ENCODE measurements around the gene PITPNM3.

The PITPNM3 gene

GRCh38 chr17:6551869-6552531 is 4.4 kb downstream of the PITPNM3 start:
- DNase-seq (ENCODE audit: low read depth, low spot score): no peak

DNA sequence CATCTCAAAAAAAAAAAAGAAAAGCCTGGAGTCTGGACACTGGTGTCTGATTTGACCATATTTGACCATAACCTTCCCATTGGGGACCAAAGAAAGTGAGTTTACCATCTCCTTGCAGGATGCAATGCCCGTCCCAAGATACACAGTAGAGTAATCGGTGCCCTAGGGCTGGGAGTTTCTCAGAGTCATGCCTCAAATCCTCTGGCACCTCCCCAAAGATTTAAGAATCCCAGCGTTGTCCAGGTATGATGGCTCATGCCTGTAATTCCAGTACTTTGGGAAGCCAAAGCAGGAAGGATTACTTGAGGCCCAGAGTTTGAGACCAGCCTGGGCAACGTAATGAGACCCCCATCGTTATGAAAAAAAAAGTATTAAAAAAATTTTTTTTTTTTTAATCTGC is 5.0 kb downstream of the PITPNM3 start:
- no peak for DNase-seq (ENCODE audit: low read depth, low spot score)

DNA sequence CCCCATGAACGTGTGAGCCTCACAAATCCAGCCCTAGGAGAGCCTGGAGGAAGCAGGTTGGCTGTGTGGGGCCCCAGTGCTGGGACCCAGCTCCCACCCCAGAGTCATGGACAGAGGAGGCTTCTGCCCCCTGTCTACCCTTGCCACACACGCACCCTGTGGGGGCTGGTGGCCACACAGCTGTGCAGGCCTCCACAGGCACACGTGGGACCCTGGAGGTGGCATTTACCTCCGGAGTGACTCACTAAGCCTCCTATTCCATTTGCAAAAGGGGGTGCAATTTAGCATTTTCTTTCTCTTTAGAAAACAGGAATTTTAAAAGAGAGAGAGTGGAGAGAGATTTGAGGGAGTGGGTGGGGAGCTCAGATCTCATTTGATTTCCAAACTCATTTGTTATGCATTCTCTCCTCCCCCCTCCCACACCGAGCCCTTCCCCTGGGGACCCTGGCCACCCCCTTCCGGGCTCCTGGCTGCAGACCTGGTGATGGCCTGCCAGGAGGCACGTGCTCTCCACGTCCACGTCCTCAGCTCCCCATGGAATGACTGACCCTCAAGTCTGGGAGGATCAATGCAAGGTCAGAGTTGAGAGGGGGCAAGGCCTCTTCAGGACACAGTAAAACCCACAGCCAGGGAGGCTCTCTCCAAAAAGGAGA is 6.8 kb downstream of the PITPNM3 start:
- no peak for DNase-seq (ENCODE audit: low read depth, low spot score)

- DNase-seq (ENCODE audit: low read depth, low spot score): no peak
Measured at GRCh38 chr17:6548578-6549330, 7.6 kb downstream of the PITPNM3 start.

DNA sequence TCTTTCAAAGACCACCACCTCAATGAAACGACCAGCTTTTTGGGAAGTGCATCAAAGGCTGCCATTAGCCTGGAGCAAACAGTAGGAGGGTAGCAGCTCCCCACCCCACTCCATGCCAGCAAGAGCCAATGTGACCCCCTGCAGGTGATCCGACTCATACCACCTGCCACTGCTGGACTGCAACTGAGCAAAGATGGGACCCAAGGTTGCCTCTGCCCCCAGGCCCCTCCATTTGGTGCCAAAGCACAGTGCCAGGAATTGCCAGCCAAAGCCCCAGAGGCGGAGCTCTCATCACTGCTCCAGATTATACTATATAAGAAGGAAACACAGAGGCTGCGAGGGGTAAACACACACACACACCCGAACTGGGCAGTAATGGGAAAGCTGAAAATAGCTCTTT is 8.3 kb downstream of the PITPNM3 start:
- DNase-seq (ENCODE audit: low read depth, low spot score): no peak

DNA sequence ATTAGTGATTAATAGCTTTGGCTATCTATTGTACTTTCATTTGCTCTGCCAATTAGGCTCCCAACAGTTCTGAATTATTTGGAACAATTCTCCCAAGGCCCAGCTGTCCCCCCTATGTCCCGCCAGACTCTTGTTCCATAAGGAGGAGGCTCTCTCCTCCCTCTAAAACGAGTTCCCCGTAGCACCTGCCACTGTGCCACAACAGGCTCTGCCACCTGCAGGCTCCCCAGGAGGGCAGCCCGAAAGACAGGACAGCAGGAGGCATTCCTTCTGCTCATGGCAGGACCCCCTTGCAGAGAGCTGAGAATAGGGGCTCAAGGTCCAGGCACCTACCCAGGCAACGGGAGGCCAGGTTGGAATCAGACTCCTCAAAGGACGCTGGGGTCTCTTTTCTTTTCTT is 9.0 kb downstream of the PITPNM3 start:
- DNase-seq (ENCODE audit: low read depth, low spot score): no peak

DNA sequence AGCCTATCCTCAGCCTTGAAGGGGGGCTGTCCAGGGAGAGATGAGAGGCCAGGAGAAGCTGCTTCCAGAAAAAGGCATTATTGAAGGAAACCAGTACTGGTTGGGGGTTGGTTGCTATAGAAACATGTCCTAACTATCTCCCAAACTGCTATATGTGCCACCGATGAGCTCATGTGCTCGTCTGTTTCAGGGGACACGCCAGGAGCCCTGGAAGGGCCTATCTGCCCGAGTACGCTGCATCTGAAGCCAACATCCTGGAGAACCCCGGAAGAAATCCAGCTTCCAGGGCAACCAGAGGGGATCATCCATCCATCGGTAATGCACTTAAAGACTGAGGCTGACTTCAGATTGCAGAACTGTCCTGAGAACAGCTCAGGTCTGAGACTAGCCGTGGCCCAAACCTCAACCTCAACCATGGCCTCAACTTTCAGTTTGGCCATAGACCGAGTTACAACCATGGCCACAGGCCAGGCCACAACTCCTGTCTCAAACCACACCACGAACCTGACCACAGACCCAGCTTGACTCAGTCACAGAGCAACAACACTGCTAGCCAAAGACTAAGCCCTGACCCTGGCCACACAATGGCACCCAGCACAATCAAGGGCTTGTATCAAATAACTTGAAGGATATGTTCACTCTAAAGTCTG is 10.2 kb downstream of the PITPNM3 start:
- no peak for DNase-seq (ENCODE audit: low read depth, low spot score)

GRCh38 chr17:6545291-6545690 is 11.1 kb downstream of the PITPNM3 start:
- no peak for DNase-seq (ENCODE audit: low read depth, low spot score)

GRCh38 chr17:6544011-6544370 is 12.4 kb downstream of the PITPNM3 start:
- no peak for DNase-seq (ENCODE audit: low read depth, low spot score)

DNA sequence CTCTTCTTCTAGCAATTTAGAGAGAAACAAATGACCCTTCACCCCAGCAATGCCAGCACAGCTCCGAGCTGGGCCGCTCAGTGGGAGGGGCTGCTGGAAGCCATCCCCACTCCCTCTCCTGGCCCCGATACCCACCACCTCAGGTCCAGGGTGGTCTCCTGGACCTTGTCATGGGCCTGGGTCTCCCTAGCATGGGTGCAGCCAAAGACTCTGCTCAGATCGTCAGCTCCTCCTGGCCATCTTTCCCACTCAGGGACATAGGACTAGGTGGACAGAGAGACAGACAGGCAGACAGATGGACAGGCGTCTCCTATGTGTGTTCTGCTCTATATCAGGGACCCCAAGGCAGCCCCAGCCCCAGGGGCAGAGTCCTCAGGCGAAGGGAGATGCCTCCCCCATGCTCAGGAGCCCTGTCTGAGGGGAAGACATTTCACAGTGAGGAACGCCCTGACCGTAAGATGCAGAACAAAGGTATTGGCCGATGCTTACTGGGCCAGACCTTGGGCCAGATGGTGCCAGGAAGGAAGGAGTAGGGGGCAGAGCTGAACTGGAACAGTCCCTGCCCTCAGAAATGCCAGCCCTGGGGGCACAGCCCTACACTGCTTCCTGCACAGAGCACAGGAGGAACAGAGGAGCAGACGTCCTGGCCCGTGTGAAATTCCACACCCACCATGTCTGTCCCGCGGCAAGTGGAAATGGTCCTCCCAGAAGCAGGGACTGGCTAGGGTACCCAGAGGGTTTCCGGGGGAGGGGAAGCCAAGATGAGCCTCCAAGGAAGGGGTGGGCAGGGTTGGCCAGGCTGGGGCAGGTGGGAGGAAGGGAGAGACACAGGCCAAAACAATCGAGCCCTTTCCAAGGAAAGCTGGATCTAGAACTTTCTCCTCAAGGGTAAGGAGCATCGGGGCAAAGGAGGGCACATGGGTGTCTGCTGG is 13.0 kb downstream of the PITPNM3 start:
- DNase-seq (ENCODE audit: low read depth, low spot score): no peak

GRCh38 chr17:6542577-6542976 is 13.8 kb downstream of the PITPNM3 start:
- no peak for DNase-seq (ENCODE audit: low read depth, low spot score)

DNA sequence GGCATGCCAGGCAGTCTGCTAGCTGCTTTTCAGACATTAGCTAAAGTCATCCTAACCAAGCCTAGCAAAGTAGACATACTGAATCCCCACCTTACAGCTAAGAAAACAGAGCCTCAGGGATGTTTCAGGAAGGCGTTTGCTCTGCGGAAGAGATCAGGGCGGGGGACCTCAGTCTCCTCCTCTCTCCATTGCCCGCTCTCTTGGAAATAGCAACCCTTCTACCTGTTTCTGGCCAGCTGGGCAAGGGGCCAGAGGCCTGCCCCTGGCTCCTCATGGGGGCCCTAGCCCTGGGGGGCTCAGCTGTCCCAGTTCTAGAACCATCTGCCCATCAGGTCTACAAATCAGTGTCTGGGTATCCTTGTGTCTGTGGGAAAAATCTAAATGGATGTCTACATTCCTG is 14.5 kb downstream of the PITPNM3 start:
- DNase-seq (ENCODE audit: low read depth, low spot score): no peak

- no peak for DNase-seq (ENCODE audit: low read depth, low spot score)
Measured at GRCh38 chr17:6539871-6540270, 16.5 kb downstream of the PITPNM3 start.

- no peak for DNase-seq (ENCODE audit: low read depth, low spot score)
Measured at GRCh38 chr17:6536566-6537065, 19.7 kb downstream of the PITPNM3 start.

GRCh38 chr17:6536053-6536452 is 20.3 kb downstream of the PITPNM3 start:
- DNase-seq (ENCODE audit: low read depth, low spot score): no peak

DNA sequence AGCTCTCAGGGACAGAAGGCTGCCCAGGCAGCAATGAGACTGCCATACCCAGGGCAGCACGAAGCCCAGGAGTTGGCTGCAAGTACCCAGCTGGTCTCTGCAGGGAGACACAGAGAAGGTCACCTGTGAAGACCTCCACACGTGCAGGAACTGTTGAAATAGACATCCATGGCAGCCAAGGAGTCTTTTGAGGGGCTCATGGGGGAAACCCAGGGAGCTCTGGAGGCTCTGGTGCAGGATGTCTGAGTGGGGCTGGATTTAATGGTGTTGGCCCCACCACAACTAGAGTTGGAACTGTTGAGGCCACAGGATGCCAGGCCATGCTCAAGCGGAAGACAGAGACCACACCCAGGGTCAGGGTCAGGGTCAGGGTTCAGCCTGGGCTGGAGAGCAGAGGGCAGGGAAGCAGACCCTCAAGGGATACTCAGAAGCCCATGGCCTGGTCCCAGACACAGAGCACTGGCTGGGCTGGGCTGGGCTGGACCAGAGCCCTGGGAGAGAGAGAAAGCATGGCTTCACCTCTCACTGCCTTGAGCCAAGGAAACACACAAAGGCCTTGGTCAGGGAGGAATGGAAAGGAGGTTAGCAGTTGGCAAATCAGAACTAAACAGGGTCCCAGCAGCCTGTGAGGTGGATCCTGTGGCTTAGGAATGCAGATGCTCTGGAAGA is 21.4 kb downstream of the PITPNM3 start:
- DNase-seq (ENCODE audit: low read depth, low spot score): no peak

DNA sequence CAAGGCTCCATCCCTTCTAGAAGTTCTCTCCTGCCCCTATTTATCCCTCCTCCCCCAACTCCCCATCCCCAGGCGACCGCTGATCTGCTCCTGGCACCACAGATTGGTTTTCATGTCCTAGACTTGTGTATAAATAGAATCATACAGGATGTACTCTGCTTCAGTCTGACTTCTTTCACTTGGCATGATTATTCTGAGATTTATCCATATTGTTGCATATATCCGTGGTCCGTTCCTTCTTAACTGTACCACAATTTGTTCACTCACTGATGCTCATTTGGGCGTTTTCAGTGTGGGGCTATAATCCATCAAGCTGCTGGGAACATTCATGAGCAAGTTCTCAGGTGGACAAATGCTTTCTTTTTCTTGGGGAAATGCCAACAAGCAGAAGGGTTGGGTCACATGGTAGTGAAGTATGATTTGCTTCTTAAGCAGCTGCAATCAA is 23.9 kb downstream of the PITPNM3 start:
- no peak for DNase-seq (ENCODE audit: low read depth, low spot score)

- no peak for DNase-seq (ENCODE audit: low read depth, low spot score)
Measured at GRCh38 chr17:6531575-6531974, 24.8 kb downstream of the PITPNM3 start.

DNA sequence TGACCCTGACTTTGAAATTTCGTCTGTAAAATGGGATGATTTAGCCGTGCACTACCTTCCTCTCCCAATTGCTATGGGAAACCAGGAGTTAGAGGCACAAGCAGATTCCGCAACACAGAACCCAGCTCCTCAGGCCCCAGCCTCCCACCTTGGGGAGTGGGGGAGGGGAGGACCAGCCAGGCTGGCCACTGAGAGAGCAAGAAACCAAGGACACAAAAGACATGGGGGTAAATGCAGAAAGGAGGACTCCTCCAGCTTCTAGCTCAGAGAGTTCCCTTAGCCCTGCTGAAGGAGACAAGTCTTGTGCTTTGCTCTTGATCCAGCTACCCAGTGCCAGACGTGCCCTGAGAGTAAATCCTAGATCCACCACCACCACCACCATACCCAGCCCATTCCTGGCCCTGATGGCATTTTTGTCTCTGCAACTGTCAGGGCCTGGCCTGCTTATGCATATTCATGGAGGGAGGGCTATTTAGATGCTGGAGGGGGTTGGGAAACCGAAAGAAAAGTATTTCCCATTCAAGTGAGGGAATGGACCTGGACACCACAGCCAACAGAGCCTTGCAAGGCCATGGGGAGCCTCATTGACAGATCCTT is 25.9 kb downstream of the PITPNM3 start:
- DNase-seq (ENCODE audit: low read depth, low spot score): no peak

GRCh38 chr17:6528557-6528956 is 27.8 kb downstream of the PITPNM3 start:
- no peak for DNase-seq (ENCODE audit: low read depth, low spot score)

Measured in iPS DF 19.7 (cell line).